HL-60 (cell line): ENCODE results near the gene KRT86.
"Not testable (repeated sequence)": the region's sequence is repeated elsewhere in the genome, so short reads cannot be mapped to it uniquely, and the experiment has no call there.

Experiments used
- DNase-seq, 2 experiments: peaks; one replicate each; pipeline ENCODE4 v3.0.0-alpha.2; 2010 to 2020; ENCODE audit warnings: low read depth in 1 of 2, low spot score in 1 of 2
- H3K27ac ChIP-seq: fragments of 250-450 bp; sonication (Bioruptor Pico); replicated peaks from 2 replicates; pipeline ENCODE4 v1.5.1; 2020; ENCODE audit warnings: mild to moderate bottlenecking, moderate library complexity
- H3K27me3 ChIP-seq: fragments of 250-450 bp; sonication (Bioruptor Pico); 2 replicates; pipeline ENCODE4 v1.5.1; 2021; ENCODE audit warnings: mild to moderate bottlenecking, moderate library complexity; ENCODE audit not compliant: insufficient read depth, poor library complexity, severe bottlenecking
- H3K4me3 ChIP-seq: replicated peaks from 2 replicates; pipeline ENCODE4 v1.5.1; 2011; ENCODE audit warnings: mild to moderate bottlenecking, control low read depth, low read length; ENCODE audit not compliant: insufficient read depth
- CTCF ChIP-seq: IDR thresholded peaks from one replicate; pipeline ENCODE4 v1.5.1; 2011; ENCODE audit warnings: low read length, control low read depth, inconsistent platforms; ENCODE audit not compliant: insufficient read depth
- GABPA ChIP-seq: IDR thresholded peaks from 2 replicates; pipeline ENCODE4 v1.6.1; 2012; ENCODE audit warnings: low read depth
- POLR2AphosphoS5 ChIP-seq: IDR thresholded peaks from 2 replicates; pipeline ENCODE4 v1.6.1; 2012; ENCODE audit warnings: low read depth
- REST ChIP-seq: IDR thresholded peaks from 2 replicates; pipeline ENCODE4 v1.6.1; 2012; ENCODE audit warnings: low read depth; ENCODE audit not compliant: insufficient replicate concordance
- SPI1 ChIP-seq: IDR thresholded peaks from 2 replicates; pipeline ENCODE4 v1.6.1; 2012; ENCODE audit warnings: low read depth, mild to moderate bottlenecking, borderline replicate concordance

KRT86 gene

GRCh38 chr12:52300796-52301691 lies 26.6 kb downstream of the KRT86 start:
- peaks cover 6% of the 10 kb centered on the region for H3K27me3 ChIP-seq
- TF ChIP-seq REST (peak; percentile 85), GABPA (no peak)
- no peak overlapping the region for H3K4me3 ChIP-seq
- no peak for DNase-seq
- no peak overlapping the region for H3K27ac ChIP-seq

GRCh38 chr12:52301721-52302120 lies 27.3 kb downstream of the KRT86 start:
- peaks cover 10% of the 10 kb centered on the region for H3K27me3 ChIP-seq
- not testable (repeated sequence) for H3K4me3 ChIP-seq, H3K27ac ChIP-seq, DNase-seq

- not testable (repeated sequence) for H3K4me3 ChIP-seq, H3K27ac ChIP-seq, DNase-seq
- H3K27me3 ChIP-seq, result peaks cover 17% of the 10 kb centered on the region
Observed at GRCh38 chr12:52302242-52302914, 27.9 kb downstream of the KRT86 start.

- H3K27ac ChIP-seq, DNase-seq, H3K4me3 ChIP-seq: not testable (repeated sequence)
- H3K27me3 ChIP-seq, result peaks cover 34% of the 10 kb centered on the region
Observed at GRCh38 chr12:52304941-52305411, 30.5 kb downstream of the KRT86 start.

- TF ChIP-seq POLR2AphosphoS5 (no peak), CTCF (no peak), REST (no peak), SPI1 (no peak), GABPA (no peak)
- no peak for DNase-seq
- Histone ChIP-seq H3K27ac (no peak overlapping the region), H3K4me3 (no peak overlapping the region), H3K27me3 (peaks cover 34% of the 10 kb centered on the region)
Observed at GRCh38 chr12:52305921-52306705, 31.7 kb downstream of the KRT86 start.
